Subcutaneous adipose tissue (tissue), 4 donors: ENCODE results near the gene BICD1. TPM values are rescaled to one million over a fixed set of nuclear protein-coding genes. Genes with fewer than 3 reads are reported as not detected.

Source experiments
- CTCF ChIP-seq: fragments of 450-650 bp; IDR thresholded peaks from one replicate; pipeline ENCODE4 v1.5.1; 2016; ENCODE audit warnings: low read depth, mild to moderate bottlenecking, control low read depth, antibody characterized with exemption, moderate library complexity
- total RNA-seq, 4 donors: library from RNA; depleted of rRNA; stranded (reverse); fragments of >200 nt; gene quantifications; one replicate each; pipeline ENCODE4 v1.1.0, GENCODE V29; 2016

The BICD1 gene
- 1 to 10 TPM; 8.2 to 9.6 (median 9.2) TPM for total RNA-seq

DNA sequence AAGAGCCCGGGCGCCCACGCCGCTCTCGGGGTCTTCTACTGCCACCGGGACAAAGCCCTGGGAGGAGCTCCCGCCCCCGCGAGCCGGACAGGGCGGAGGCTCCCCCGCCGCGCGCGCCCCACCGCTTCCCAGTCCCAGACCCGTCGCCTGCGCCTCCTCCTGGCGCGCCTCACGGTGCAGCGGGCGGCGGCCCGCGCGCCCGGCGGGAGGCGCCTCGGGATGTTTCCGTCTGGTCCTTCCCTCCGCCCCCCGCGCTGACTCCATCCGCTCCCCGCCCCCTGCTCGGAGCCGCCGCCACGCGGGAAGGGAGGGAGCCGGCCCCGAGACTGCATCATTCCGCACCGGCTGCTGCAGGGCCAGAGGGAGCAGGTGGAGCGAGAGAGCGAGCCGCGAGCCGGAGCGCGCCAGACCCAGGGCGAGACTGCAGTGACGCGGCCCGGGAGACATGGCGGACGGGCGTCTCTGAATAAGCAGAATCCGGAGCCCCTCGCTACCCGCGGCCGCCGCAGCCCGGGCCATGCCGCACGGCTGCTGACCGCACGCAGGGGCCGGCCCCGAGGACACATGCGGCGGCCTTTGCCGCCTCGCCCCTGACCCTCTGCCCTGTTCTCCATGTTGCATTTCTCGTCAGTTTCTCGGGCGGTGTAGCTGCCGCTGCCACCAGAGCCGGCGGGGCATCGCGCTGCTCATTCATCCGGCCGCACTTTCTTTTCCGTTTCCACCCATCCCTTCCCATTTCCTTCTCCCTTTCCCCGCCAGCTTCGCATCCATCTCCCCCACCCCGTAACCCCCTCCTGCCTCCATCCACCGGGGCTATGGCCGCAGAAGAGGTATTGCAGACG is at the start of gene BICD1:
Gene BICD1, plus strand, starts transcription at position 331 of the 842 bp plus-strand sequence. Its CDS starts 485 bp downstream, at position 816.
- TF ChIP-seq CTCF: no peak

DNA sequence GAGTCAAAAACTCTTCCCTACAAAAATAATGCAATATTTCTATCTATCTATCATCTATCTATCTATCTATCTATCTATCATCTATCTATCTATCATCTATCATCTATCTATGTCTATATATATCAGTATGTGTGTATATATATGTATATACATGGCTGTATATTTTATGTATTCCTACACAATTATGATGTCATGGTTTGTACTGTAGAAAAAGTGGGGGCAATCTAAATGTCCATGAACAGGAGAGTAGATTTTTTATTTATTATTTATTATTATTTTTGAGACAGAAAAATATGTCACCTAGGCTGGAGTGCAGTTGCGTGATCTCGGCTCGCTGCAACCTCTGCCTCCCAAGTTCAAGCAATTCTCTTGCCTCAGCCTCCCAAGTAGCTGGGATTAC is 45.6 kb upstream of the BICD1 start:
- TF ChIP-seq CTCF: no peak

DNA sequence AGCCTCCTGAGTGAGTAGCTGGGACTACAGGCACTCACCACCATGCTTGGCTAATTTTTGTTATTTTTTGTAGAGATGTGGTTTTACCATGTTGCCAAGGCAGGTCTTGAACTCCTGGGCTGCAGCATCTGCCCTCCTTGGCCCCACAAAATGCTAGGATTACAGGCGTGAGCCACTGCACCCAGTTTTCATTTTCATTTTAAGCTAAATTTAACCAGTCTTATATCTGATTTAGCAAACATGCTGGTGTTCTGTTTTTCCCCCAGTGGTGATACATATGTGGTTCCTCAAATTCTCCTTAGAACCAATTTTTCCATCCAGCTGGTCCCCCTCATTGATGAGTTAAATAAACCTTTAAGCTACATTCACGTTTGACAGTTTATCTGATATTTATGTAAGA is 43.8 kb upstream of the BICD1 start:
- no peak for TF ChIP-seq CTCF

- TF ChIP-seq CTCF: no peak
These were observed 42.9 kb upstream of the BICD1 start for GRCh38 chr12:32063796-32064195.

DNA sequence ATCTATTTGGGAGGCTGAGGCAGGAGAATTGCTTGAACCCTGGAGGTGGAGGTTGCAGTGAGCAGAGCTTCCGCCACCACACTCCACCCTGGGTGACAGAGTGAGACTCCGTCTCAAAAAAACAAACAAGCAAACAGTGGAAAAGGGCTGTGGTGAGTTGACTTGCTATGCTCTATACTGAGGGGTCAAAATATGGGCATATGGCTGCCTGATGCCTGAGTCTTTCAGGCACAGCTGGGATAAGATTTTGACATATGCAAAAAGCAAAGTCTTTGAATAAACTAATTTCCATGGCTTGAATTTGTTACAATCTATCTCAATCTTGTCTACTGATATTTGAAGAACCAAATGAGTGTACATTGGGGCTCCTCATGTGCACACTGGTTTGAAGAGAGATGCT is 40.4 kb upstream of the BICD1 start:
- TF ChIP-seq CTCF: no peak

DNA sequence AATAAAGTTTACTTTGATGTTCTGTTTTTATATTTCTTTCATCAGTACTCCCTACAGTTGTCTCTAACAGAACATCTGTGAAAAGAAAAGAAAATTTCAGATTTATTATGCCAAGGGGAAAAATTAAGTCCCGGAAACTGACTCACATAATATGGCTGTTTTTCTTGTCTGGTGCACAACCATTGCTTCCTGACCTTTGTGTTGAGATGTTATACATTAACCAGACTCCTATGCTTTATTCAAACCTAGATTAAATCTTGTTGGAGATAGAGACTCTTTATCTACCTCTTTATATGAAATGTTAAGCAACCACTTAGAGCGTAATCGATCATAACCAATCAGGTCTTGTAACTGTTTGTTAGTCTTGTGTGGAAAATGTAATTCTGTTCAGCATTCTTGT is 37.6 kb upstream of the BICD1 start:
- no peak for TF ChIP-seq CTCF

GRCh38 chr12:32069731-32070130 is 36.9 kb upstream of the BICD1 start:
- no peak for TF ChIP-seq CTCF
